Fibroblast of peridontal ligament (primary cell): ENCODE data around the gene TMEM253.

Source experiments
- DNase-seq: peaks from one replicate; pipeline ENCODE4 v3.0.0-alpha.2; 2010; ENCODE audit errors: extremely low read depth

The TMEM253 gene

DNA sequence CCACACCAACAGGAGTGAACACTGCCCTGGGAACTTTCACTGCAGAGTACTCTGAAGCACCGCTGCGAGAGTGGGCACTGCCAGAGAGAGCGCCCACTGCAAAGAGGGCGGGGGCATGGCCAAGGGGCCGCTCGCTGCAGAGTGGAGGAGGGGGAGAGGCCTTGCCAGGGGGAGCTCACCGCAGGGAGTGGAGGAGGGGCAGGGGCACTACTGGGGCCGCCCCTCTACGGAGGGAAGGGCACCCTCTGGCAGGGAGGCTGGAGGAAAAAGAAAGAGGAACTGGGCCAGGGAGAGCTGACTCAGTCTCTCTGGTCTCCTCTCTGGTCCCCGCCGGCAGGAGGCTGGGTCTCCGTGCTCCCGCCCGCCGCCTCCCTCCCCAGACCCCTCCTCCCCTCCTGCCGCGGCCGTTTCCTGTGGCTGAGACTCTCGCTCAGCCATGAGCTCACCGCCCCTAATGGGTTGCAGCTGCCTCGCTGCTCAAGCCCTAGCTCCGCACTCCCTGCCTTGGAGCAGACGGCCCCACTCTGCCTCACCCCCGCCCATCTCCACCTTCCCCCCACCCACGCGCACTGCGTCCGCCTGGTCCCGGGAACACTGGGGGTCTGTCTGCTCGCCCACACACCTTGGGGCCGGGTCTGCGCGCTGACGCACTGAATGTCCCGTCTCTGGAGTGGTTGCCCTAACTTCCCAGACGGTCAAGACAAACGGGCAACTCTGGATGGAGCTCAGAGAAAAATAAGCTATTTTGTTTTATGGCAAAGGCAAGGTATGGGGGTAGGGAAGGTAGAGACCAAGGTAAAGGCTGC is 29.4 kb upstream of the TMEM253 start:
- DNase-seq = peak; percentile 92

DNA sequence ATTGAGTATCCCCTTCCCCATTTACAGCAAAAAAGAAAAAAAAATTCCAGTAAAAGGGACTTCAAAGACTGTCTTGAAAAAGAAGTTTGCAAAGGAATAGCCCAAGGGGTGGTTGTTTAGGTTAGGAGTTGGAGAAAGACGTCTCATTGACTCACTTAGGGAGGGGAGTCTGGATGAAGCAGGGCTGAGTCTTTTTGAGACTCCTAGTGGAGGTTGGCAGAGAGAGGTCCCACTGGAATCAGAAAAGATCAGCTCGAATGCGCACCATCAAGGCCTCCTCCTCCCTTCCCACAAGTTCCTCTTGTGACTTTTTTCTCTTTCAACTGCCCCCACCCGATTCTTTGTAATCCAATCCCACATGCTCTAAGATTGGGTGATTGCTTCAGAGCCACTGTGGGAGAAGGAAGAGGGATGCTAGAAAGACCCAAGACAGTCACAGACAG is 28.8 kb upstream of the TMEM253 start:
- peak; percentile 97 for DNase-seq

DNA sequence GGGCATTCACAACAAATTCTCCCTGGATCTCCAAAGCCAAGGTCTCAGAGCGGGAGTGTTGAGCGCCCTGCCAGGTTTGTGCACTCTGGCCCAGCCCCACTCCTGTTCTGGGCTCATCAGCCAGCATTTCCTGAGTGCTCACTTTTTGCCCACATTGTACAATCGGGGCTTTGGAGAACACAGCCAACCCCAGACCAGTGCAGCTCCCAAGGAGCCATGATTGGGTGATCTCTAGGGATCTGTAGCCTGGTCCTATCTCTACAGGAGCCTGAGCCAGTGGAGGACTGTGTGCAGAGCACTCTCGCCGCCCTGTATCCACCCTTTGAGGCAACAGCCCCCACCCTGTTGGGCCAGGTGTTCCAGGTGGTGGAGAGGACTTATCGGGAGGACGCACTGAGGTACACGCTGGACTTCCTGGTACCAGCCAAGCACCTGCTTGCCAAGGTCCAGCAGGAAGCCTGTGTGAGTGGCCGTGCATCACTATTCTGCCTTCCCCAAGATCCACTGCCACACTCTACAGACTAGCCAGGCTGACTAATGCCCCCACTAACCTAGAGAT is 28.0 kb upstream of the TMEM253 start:
- DNase-seq = no peak

DNA sequence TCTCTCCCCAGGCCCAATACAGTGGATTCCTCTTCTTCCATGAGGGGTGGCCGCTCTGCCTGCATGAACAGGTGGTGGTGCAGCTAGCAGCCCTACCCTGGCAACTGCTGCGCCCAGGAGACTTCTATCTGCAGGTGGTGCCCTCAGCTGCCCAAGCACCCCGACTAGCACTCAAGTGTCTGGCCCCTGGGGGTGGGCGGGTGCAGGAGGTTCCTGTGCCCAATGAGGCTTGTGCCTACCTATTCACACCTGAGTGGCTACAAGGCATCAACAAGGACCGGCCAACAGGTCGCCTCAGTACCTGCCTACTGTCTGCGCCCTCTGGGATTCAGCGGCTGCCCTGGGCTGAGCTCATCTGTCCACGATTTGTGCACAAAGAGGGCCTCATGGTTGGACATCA is 26.9 kb upstream of the TMEM253 start:
- DNase-seq = no peak

DNA sequence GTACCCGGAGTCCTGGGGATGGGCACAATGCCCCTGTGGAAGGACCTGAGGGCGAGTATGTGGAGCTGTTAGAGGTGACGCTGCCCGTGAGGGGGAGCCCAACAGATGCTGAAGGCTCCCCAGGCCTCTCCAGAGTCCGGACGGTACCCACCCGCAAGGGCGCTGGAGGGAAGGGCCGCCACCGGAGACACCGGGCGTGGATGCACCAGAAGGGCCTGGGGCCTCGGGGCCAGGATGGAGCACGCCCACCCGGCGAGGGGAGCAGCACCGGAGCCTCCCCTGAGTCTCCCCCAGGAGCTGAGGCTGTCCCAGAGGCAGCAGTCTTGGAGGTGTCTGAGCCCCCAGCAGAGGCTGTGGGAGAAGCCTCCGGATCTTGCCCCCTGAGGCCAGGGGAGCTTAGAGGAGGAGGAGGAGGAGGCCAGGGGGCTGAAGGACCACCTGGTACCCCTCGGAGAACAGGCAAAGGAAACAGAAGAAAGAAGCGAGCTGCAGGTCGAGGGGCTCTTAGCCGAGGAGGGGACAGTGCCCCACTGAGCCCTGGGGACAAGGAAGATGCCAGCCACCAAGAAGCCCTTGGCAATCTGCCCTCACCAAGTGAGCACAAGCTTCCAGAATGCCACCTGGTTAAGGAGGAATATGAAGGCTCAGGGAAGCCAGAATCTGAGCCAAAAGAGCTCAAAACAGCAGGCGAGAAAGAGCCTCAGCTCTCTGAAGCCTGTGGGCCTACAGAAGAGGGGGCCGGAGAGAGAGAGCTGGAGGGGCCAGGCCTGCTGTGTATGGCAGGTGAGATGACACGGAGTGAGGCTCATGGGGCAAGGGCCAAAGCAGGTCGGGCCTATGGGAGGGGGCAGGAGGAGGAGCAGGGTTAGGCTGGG is 26.2 kb upstream of the TMEM253 start:
- DNase-seq = no peak

DNA sequence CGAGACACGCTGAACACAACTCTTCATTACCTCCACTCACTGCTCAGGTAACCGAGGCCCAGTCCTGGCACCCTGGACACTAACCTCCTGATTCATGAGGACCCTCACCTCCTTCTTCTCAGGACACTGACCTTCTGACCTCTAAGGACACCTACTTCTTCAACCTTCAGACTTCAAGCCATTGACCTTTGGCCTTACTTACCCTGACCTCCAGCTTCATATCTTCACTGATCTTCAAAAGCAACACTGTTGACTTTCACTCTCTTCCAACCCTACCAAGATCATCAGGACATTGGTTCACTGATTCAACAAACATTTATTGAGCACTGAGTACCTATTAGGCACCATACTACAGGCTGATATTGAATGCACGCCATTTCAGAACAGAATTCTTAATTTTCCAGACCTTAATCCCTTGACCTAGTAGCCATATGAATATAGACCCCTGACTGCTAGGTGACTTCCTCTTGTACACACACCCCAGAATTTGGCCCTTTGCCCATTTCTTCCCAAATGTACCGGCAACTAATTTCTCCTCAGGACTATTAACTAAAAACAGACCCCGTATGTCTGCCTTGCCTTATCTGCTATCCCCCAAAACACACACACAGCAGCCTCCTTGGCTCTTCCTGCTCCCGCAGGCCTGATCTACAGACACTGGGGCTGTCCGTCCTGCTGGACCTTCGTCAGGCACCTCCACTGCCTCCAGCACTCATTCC is 25.0 kb upstream of the TMEM253 start:
- DNase-seq = no peak

DNA sequence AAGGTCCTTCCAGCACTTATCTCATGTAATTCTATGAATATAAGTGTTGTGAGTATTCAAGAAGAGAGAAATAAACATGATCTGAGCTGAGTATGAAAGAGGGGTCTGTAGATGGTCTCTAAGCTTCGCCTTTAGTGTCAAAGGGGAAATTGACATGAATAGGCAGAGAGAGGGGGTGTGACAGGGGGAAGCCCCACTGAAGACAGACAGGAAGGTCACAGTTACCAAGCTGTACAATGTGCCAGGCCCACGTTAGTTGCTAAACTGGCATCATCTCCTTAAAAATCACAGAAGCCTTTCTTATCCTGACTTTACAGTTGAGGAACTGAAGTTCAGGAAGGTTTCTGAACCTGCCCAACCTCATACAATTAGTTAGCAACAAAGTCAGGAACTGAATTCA is 23.2 kb upstream of the TMEM253 start:
- DNase-seq = no peak

DNA sequence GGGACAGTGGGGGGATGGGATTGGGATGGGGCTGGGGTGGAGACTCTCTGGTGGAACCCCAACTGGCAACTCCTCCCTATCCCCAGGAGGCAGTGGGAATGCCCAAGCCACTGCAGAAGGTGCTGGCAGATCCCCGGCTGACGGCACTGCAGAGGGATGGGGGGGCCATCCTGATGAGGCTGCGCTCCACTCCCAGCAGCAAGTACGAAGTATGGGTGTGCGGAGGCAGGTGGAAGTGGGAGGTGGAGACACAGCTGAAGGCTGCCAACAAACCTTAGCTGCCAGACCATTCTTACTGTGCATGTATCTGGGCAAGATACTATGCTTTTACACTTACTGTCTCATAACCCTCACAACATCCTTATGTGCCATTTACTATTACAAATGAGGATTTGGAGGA is 22.6 kb upstream of the TMEM253 start:
- DNase-seq = no peak

DNA sequence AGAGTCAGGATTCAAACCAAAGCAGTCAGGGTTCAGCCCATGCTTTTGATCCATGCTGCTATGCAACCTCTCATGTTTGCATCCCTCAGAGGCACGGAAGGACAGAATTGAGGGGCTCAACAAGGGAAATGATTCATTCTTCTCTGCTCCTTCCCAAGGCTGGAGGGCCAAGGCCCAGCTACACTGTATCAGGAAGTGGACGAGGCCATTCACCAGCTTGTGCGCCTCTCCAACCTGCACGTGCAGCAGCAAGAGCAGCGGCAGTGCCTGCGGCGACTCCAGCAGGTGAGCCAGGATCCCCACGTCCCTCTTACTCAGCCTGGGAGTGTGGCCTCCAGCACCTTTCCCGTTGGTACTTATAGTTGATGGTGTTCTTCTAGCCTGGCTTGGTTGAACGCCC is 22.1 kb upstream of the TMEM253 start:
- DNase-seq = no peak

DNA sequence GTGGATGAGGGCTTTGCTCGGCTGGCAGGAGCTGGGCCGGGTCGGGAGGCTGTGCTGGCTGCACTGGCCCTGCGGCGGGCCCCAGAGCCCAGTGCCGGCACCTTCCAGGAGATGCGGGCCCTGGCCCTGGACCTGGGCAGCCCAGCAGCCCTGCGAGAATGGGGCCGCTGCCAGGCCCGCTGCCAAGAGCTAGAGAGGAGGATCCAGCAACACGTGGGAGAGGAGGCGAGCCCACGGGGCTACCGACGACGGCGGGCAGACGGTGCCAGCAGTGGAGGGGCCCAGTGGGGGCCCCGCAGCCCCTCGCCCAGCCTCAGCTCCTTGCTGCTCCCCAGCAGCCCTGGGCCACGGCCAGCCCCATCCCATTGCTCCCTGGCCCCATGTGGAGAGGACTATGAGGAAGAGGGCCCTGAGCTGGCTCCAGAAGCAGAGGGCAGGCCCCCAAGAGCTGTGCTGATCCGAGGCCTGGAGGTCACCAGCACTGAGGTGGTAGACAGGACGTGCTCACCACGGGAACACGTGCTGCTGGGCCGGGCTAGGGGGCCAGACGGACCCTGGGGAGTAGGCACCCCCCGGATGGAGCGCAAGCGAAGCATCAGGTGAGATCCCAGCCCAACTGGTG is 19.2 kb upstream of the TMEM253 start:
- no peak for DNase-seq

DNA sequence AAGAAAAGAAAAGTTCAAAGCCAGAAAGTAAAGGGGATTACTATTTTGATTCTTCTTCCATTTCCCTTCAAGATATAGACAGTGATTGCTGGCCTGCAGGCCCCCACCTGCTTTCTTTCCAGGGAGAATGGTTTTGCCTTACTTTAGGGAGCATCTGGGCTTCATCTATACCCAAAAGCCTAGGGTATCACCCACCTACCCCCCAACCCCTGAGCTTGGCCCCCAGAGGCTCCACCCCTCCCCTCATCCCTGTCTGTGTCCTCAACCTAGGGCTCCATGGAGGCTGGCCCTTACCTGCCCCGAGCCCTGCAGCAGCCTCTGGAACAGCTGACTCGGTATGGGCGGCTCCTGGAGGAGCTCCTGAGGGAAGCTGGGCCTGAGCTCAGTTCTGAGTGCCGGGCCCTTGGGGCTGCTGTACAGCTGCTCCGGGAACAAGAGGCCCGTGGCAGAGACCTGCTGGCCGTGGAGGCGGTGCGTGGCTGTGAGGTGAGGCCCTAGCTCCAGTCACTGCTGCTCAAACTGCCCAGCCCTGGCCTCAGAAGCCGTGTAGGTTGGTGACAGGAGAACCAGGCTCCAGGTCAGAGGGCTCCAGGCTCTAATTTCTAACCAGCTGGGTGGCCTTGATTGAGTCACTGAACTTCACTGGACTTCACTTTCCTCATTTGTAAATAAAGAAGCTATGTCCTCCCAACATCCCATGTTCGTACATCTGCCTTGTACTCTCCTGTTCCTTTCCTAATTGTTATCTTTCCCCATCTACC is 17.1 kb upstream of the TMEM253 start:
- DNase-seq = no peak

DNA sequence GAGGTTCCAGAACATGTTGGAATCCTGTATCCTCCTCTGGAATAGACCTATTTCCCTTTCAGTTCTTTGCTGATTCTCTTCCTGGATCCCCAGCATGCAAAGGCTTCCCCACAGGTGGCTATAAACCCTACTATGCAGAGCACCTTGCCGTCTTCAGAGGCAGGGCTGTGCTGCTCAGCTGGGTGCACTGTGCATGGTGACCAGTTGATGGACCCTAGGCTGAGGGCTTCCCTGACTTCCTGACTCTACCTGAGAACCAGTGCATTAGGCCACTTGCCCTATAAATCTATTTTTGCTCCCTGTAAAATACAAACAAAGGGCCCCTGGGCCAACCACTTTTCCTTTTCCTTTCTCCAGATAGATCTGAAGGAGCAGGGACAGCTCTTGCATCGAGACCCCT is 16.5 kb upstream of the TMEM253 start:
- no peak for DNase-seq

DNA sequence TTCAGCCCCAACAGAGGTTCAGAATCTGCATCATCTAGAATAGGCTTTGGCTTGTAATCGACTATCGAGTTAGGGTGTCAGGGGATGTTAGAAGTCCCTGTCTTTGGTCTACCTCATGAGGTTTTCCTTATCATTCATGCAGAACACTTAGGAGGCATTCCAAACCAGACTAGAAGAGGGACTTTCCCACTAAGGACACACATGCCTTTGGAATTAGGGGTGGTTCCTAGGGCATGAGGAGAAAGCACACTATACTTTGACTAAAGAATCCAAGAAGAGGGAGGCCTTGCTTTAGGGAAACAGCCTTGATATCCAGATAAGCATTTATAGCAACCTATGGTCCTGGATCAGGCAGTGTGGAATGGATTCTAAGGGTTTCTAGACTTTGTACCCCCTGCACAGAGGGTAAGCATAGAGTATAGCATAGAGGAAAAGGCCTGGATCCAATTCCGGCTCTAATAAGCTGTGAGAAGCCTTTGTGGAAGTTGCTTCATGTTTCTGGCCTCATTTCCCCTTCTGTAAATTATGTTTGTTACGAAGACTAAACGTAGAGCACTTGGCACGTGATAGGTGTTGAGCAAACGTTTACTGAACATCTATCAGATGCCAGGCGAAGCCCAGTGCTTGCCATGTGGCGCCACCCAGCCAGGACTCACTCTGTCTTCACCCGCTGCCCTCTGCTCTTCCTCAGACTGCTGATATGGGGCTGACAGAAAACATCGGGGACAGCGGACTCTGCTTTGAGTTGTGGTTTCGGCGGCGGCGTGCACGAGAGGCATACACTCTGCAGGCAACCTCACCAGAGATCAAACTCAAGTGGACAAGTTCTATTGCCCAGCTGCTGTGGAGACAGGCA is 15.6 kb upstream of the TMEM253 start:
- DNase-seq = peak; percentile 87

DNA sequence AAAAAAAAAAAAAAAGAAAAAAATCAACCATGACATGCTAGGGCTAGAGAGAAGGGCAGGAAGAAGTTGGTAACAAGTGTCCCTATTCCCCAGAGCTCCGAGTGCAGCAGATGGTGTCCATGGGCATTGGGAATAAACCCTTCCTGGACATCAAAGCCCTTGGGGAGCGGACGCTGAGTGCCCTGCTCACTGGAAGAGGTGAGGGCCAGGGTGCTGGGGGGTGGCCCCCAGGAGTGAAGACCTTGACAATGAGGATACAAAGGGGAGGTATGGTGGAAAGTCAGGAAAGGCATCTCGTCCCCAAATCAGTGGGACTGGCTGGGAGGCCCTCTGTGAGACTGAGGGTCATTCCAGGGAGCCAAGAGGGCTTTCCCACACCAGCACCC is 14.0 kb upstream of the TMEM253 start:
- no peak for DNase-seq

DNA sequence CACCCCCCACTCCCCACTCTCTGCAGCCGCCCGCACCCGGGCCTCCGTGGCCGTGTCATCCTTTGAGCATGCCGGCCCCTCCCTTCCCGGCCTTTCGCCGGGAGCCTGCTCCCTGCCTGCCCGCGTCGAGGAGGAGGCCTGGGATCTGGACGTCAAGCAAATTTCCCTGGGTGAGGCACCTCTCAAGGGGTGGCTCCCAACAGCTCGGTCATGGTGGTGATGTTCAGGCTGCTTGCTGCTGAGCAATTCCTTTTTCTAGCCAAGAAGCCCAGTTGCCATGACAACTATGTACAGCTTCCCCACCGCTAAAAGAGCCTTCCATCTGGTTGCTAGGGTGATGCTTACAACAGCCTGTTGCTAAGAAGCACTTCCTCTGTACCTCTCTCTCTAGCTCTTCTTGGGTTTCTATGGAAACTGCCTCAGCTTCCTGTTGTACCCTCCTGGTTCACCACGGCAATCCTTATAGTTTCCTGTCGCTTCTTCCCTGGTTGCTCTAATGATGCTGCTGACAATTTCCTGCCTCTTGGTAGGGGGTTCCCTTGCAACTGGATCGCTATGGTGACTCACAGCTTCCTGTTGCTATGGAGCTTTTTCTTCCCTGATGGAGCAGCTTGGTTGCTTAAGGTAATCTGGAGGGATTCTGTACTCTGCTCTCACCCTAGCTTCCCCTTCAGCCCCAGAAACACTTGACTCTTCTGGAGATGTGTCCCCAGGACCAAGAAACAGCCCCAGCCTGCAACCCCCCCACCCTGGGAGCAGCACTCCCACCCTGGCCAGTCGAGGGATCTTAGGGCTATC is 13.4 kb upstream of the TMEM253 start:
- DNase-seq = peak; percentile 96

DNA sequence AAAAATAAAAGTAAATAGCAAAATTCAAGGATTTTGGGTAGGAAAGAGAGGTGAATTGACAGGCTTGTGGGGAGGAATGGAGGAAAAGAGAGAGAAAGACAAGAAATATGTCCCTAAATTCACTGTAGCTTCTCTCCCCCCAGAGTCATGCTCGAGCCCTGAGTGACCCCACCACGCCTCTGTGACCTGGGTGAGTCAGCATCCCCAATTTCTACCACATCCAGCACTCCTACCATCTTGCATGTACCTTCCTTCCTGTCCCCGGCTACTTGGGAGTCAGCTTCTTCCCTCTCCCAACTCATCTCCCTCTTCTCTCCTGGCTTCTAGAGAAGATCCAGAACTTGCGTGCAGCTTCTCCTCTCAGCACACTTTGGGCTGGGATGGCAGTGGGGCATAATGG is 12.2 kb upstream of the TMEM253 start:
- no peak for DNase-seq

DNA sequence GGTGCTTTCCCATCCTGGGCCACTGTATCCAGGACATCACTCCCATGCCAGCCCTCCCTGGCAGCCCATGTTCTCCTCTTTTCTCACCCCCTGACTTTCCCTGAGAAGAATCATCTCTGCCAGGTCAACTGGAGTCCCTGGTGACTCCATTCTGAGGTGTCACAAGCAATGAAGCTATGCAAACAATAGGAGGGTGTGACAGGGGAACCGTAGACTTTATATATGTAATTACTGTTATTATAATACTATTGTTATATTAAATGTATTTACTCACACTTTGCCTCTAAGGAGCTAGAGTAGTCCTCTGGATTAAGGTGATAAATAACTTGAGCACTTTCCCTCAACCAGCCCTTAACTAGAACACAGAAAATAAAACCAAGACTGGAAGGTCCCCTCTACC is 11.6 kb upstream of the TMEM253 start:
- DNase-seq = no peak

DNA sequence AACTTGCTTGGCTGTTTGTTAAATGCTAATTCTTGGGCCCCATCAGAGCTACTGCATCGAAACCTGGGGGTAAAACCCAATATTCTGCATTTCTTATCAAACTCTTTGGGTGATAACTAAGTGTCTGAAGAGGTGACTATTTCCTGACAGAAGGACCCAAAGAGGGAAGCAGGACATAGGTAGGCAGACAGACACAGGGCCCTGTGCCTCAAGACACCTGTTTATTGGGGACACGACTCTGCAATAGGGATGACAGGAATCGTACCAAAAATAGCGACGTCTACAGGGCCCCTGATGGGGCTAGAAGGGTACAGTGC is 11.0 kb upstream of the TMEM253 start:
- no peak for DNase-seq

DNA sequence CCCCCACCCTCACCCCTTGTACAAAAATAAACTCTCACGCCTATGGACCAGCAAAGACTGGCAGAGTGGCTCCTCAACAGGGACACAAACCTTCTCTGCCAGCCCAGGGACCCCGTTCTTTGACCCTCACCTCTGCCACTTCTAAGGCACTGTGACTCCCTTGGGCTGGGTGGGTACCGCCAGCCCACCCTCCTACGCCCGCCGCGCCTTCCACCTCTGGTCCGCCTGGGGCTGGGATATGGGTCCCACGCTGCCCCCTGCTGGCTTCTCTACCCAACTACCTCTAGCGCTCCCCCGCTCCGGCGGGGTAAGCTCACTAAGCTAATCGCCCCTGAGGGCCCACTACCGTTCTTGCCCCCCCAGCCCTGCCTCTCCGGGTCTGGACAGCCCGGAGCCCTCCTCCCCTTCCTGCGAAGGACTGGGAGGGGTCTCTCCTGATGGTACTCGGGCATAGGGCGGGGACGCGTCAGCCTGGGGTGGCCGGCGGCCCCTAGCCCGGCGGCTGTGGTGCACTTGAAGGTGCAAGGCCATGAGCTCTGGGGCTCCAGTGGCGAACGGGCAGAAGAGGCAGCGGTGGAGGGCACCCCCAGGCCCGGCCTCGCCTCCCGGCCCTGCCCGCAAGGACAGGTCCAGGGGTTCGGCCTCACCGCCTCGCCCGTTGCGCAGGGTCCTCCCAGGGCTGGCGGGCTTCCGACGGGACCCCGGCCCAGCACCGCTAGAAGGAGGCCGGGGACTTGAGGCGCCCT is 10.5 kb upstream of the TMEM253 start:
- no peak for DNase-seq
